Psoas muscle (tissue), 8 donors: ENCODE measurements around the gene SUMF1. TPM values are rescaled to one million over a fixed set of nuclear protein-coding genes. Genes with fewer than 3 reads are reported as not detected.

ENCODE experiments used
- ATAC-seq, 4 donors: fragments of 200-7000 bp; cut with Tn5 transposase; one replicate each; pipeline ENCODE4 v1.9.1; 2020; ENCODE audit warnings: moderate library complexity in 3 of 4, mild to moderate bottlenecking in 2 of 4
- DNase-seq, 2 donors: peaks; one replicate each; pipeline ENCODE4 v3.0.0-alpha.2; 2020
- H3K27ac ChIP-seq: fragments of 200-600 bp; one replicate; pipeline ENCODE4 v1.8.0; 2022
- H3K27me3 ChIP-seq, 3 donors: fragments of 200-600 bp in 1 of 3; one replicate each; pipeline versions ENCODE4 v1.6.1 to v1.8.0; 2013 to 2022; ENCODE audit warnings: low read length in 2 of 3, mild to moderate bottlenecking in 2 of 3, moderate library complexity in 1 of 3; ENCODE audit not compliant: insufficient read depth in 3 of 3
- H3K36me3 ChIP-seq, 2 donors: fragments of 200-600 bp in 1 of 2; one replicate each; pipeline versions ENCODE4 v1.6.1 to v1.8.0; 2013 to 2022; ENCODE audit warnings: low read depth in 1 of 2, mild to moderate bottlenecking in 1 of 2, moderate library complexity in 1 of 2; ENCODE audit not compliant: insufficient read depth in 1 of 2
- H3K4me1 ChIP-seq: fragments of 200-600 bp; one replicate; pipeline ENCODE4 v1.8.0; 2022
- H3K4me3 ChIP-seq: fragments of 200-600 bp; one replicate; pipeline ENCODE4 v1.8.0; 2022; ENCODE audit warnings: mild to moderate bottlenecking
- H3K9me3 ChIP-seq: fragments of 200-600 bp; one replicate; pipeline ENCODE4 v1.8.0; 2022
- WGBS, 3 donors: extraction: QIAGEN DNeasy Blood & Tissue Kit; methylation state at CpG; one replicate each; pipeline versions ENCODE4 v1.1.6 to v1.1.7; 2013; 5-methylcytosine and 5-hydroxymethylcytosine counted together
- intact Hi-C, 2 donors: fragments of 100-400 bp; cut with DNase I; formaldehyde crosslinking; loops; one replicate each; pipeline versions ENCODE4 v1.11.0 to v1.14.2; 2022
- polyA plus RNA-seq, 3 donors: library from polyadenylated mRNA; stranded (reverse); fragments of 200-250 nt; gene quantifications; one replicate each; pipeline ENCODE4 v1.2.3, GENCODE V29; 2013
- total RNA-seq, 4 donors: library from RNA; stranded (reverse); fragmentation: NEBNext Ultra II Directional in 2 of 4; extraction: Animal tissue kit (Norgen Biotek cat#: 25700) in 2 of 4; gene quantifications; one replicate each; pipeline versions ENCODE4 v1.2.1 to v1.2.4, GENCODE V29; 2021 to 2023
- TF ChIP-seq, protein P1 (sequence below): fragments of 200-600 bp; IDR thresholded peaks from one replicate; pipeline ENCODE4 v1.8.0; 2022; ENCODE audit warnings: antibody characterized with exemption
- donor health status: healthy with polysubstance abuse.
- donor health status: DM: no; HTN: no; CAD: no; lungs with moderate emphysema.
- donor health status: Bipolar disorder and iron deficiency.
- donor health status: healthy.
- donor health status: DM: yes; HTN: yes; CAD: no.
- donor health status: DM: no; HTN: no; CAD: no.
- donor health status: DM: no; HTN: no; CAD: no.
- donor health status: DM: yes; HTN: yes; CAD: no.

SUMF1 gene
- total and polyA plus RNA-seq, 7 donors, result 3.0 to 7.6 (median 5.0) TPM

DNA sequence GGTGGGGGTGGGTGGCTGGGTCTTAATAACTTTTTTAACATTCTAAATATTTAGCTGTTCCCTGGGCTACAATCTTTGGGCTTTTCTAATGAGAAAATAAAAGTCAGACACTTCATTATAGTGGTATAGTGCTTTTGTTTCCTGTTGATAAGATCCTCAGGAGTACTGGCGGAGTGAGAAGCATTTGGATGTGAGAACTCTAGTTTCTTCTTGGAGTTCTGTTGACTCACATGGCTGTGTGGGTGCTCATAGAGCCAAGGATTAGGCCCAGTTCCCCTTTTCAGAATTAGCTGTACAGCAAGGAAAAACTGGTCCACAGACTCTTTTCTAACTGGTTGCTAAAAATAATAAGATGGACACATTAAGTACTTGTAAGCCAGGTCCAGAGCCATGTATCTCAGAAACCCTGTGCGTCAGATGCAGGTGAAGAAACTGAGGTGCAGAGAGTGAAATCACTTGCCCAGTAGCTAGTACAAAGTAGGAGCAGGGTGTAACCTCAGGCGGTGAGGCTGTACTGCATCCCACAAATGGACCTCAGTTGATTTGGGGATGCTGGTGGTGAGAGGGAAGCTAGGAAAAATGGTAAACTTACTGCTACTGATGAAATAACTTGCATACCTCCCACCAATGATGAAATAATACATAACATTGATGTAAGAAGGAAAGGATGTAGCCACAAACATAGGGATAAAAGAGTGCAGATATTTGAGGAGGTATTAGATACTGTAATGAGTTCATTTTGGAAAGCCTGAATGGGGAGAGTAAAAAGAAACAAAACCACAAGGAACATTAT is 28.4 kb upstream of the SUMF1 start:
- H3K4me3 ChIP-seq, result peak overlapping the region; percentile 72
- intact Hi-C loops, result loop anchor here (10.0 kb wide), 1 partner anchor 141 kb away; no protein-coding TSS in a partner anchor
- TF ChIP-seq, protein P1, sequence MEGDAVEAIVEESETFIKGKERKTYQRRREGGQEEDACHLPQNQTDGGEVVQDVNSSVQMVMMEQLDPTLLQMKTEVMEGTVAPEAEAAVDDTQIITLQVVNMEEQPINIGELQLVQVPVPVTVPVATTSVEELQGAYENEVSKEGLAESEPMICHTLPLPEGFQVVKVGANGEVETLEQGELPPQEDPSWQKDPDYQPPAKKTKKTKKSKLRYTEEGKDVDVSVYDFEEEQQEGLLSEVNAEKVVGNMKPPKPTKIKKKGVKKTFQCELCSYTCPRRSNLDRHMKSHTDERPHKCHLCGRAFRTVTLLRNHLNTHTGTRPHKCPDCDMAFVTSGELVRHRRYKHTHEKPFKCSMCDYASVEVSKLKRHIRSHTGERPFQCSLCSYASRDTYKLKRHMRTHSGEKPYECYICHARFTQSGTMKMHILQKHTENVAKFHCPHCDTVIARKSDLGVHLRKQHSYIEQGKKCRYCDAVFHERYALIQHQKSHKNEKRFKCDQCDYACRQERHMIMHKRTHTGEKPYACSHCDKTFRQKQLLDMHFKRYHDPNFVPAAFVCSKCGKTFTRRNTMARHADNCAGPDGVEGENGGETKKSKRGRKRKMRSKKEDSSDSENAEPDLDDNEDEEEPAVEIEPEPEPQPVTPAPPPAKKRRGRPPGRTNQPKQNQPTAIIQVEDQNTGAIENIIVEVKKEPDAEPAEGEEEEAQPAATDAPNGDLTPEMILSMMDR, result no peak

GRCh38 chr3:4494895-4495264 is 27.8 kb upstream of the SUMF1 start:
- TF ChIP-seq, protein P1, result no peak
- no peaks in the 10 kb centered on the region for H3K36me3 ChIP-seq
- H3K4me3 ChIP-seq, result peak overlapping the region; percentile 72
- peaks cover 13% of the 10 kb centered on the region for H3K4me1 ChIP-seq
- H3K9me3 ChIP-seq, result no peaks in the 10 kb centered on the region
- DNase-seq, result no peak
- intact Hi-C loops, result loop anchor here (5.0 to 10.0 kb wide), 2 partner anchors 73 to 140 kb away; no protein-coding TSS in a partner anchor
- WGBS, 3 donors, result 37 to 50% (median 40%) methylated on average over 4 of the region's 4 CpGs
- H3K27me3 ChIP-seq, result no peaks in the 10 kb centered on the region
- no peak overlapping the region for H3K27ac ChIP-seq
- no peak for ATAC-seq

More for the DNA sequence above, 28.4 kb upstream of the SUMF1 start:
- no peak for ATAC-seq
- H3K36me3 ChIP-seq, result no peaks in the 10 kb centered on the region
- DNase-seq, result no peak
- H3K27me3 ChIP-seq, result no peaks in the 10 kb centered on the region
- peaks cover 13% of the 10 kb centered on the region for H3K4me1 ChIP-seq
- WGBS, 3 donors, result 73 to 84% (median 81%) methylated on average over 3 of the region's 3 CpGs
- H3K27ac ChIP-seq, result no peak overlapping the region
- H3K9me3 ChIP-seq, result no peaks in the 10 kb centered on the region

DNA sequence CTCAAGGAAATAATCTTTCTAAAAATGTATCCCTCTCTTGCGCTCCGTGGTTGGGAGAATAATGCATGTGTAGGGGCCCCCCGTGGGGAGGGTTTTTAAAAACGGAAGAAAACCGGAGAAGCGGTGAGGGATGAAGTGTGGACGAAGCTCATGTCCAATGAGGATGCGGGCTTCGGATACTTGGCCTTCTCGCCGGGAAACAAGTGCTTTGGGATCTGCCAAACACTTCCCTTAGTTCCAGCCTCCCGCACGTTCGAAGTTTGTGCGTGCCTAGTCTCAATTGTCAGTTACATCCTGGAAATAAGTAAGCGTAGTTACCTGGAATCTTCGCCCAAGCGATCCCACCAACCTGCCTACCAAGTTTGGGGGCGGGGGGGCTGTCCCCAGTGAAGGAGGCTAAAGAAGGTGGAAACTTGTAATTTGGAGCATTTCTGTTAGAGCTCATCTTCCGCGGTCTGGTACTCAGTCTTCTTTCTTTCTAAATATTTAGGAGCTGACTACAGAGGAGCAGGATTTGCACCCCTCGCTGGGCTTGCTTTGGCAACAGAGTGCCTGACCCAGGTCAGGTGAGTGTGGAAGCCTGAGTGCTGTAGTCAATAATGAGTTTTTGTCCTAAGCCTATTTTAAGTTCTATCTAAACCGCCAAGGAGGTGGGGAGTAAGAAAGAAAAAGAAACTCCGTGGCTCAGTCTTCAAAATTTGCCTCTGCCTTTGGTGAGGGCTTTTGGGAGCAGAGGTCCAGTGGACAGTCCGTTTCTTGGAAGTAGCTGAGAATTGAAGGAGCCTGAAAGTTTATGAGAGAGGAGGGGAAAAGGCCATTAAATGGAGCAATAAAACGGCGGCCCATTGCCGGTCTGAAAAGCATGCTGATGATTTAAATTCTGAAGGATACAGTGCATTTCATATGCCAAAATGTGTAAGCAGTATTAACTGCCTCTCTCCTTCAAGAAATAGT is 27.1 kb upstream of the SUMF1 start:
- intact Hi-C loops, result loop anchor here (2.0 to 10.0 kb wide), 3 partner anchors 27 to 139 kb away; partner anchors contain the start of gene SUMF1 (in 1 of the 2)
- whole genome bisulfite sequencing, 3 donors, result 10 to 13% (median 12%) methylated on average over 28 of the region's 28 CpGs
- ATAC-seq (no peak), DNase-seq (no peak)
- TF ChIP-seq, protein P1, result no peak
- H3K36me3 ChIP-seq, result no peaks in the 10 kb centered on the region
- peak overlapping the region; percentile 72 for H3K4me3 ChIP-seq
- no peaks in the 10 kb centered on the region for H3K9me3 ChIP-seq
- peaks cover 13% of the 10 kb centered on the region for H3K4me1 ChIP-seq
- H3K27me3 ChIP-seq, result no peaks in the 10 kb centered on the region
- H3K27ac ChIP-seq, result no peak overlapping the region

DNA sequence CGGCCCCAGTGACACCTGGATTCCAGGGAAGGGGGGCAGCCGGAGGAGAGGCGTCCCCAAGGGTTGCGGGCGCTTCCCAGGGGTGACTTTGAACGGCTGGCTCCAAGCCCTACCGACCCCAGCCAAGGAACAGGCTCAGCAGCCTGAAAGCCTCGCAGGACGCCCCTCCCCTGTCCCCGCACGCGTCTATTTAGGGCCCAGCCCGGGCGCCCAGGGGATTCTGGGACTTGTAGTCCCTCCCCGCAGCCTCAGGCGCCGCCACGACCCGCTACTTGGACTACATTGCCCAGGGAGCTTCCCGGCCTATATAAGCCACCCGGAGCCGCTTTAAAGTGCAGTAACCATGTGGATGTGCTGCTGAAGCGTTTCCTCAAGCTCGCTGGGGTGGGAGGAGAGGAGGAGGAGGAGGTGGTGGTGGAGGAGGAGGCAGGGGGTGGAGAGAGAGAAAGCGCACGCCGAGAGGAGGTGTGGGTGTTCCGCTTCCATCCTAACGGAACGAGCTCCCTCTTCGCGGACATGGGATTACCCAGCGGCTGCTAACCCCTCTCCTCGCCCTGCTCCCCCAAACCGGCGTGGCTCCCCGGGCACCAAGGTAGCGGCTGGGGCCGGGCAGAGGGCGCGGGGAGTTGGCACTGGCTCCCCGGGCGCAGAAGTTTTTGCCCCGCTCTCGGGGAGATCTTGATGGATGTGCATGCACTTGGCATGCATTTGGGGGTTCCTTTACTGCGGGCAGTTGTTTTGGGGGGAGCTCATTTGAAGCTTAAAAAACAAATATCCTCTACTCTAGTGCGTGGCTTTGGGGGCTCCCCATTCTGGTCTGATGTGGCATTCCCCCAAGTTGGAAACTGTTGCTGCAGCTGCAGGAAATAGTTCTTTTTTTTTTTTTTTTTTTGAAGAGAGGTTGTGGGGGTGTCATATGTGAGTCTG is 26.2 kb upstream of the SUMF1 start, which contains the start of gene ITPR1:
ITPR1 (plus strand) TSS at position 335 of the 927 bp plus-strand sequence. CDS start 23,144 bp downstream, outside the sequence.
- WGBS, 3 donors, result 0 to 1% (median 1%) methylated on average over 38 to 47 of the region's 47 CpGs
- Histone ChIP-seq H3K4me3 (peak within 1 kb of the TSS; percentile 72), H3K4me1 (peaks cover 13% of the 10 kb centered on the region), H3K9me3 (no peaks in the 10 kb centered on the region), H3K27me3 (no peaks in the 10 kb centered on the region), H3K27ac (peak within 1 kb of the TSS; percentile 85), H3K36me3 (no peaks in the 10 kb centered on the region)
- TF ChIP-seq, protein P1, result no peak
- ATAC-seq (peak; percentile 99), DNase-seq (peak; percentile 97 to 99)
- intact Hi-C loops, result loop anchor here (2.0 to 10.0 kb wide), 3 partner anchors 26 to 138 kb away; partner anchors contain the start of gene SUMF1 (in 1 of the 2)
